GM23338 (cell line): ENCODE data around the gene PLD1.

Experiments used
- CREB1 ChIP-seq: fragments of 250-450 bp; sonication (Bioruptor Pico); IDR thresholded peaks from 2 replicates; pipeline ENCODE4 v1.5.0; 2020; ENCODE audit warnings: low read depth, mild to moderate bottlenecking, moderate library complexity
- CTCF ChIP-seq, 2 experiments: fragments of 200-600 bp in 1 of 2; sonication (generic) in 1 of 2; conservative IDR thresholded peaks; 2 replicates each; pipeline versions ENCODE4 v1.5.1 to v1.6.1; 2016 to 2017; ENCODE audit warnings: antibody characterized with exemption in 2 of 2, low read depth in 2 of 2, mild to moderate bottlenecking in 2 of 2, moderate library complexity in 1 of 2
- EZH2 ChIP-seq: fragments of 200-600 bp; sonication (generic); IDR thresholded peaks from one replicate; pipeline ENCODE4 v1.8.0; 2017; ENCODE audit warnings: antibody characterized with exemption, mild to moderate bottlenecking, low read depth; ENCODE audit not compliant: unreplicated experiment
- EZH2phosphoT487 ChIP-seq: fragments of 200-600 bp; sonication (generic); IDR thresholded peaks from one replicate; pipeline ENCODE4 v1.8.1; 2018; ENCODE audit warnings: antibody characterized with exemption; ENCODE audit not compliant: unreplicated experiment
- JUNB ChIP-seq: IDR thresholded peaks from one replicate; pipeline ENCODE4 v1.6.1; 2016; ENCODE audit warnings: antibody characterized with exemption; ENCODE audit not compliant: unreplicated experiment
- POLR2AphosphoS5 ChIP-seq: IDR thresholded peaks from 2 replicates; pipeline ENCODE4 v1.6.1; 2016; ENCODE audit warnings: antibody characterized with exemption, low read depth
- REST ChIP-seq: IDR thresholded peaks from one replicate; pipeline ENCODE4 v1.6.1; 2018; ENCODE audit warnings: antibody characterized with exemption; ENCODE audit not compliant: unreplicated experiment
- ZNF114 ChIP-seq: fragments of 250-450 bp; sonication (Bioruptor Pico); IDR thresholded peaks from 2 replicates; pipeline ENCODE4 v1.5.0; 2020; ENCODE audit warnings: mild to moderate bottlenecking, moderate library complexity
- ZNF331 ChIP-seq: fragments of 250-450 bp; sonication (Bioruptor Pico); IDR thresholded peaks from 2 replicates; pipeline ENCODE4 v1.5.0; 2020; ENCODE audit warnings: low read depth, mild to moderate bottlenecking, moderate library complexity

- TF ChIP-seq CTCF (conservative IDR thresholded peaks at IDR 0.05; ENCODE audit: low read depth in 2 of 2) (no peak), POLR2AphosphoS5 (no peak), EZH2 (no peak), EZH2phosphoT487 (no peak), ZNF114 (no peak), CREB1 (CRISPR knock-in tag) (no peak), JUNB (no peak), ZNF331 (CRISPR knock-in tag) (no peak), REST (no peak)
These were observed 193.5 kb downstream of the PLD1 start for GRCh38 chr3:171616798-171617197.
